SU-DHL-6 (cell line): Measurements from ENCODE around the gene RCAN2.

Experiments
- H2AFZ ChIP-seq: fragments of 200-600 bp; sonication (generic); 2 replicates; pipeline ENCODE4 v1.6.1; 2014; ENCODE audit warnings: low read depth, mild to moderate bottlenecking, moderate library complexity, mixed read lengths, antibody characterized with exemption, low read length; ENCODE audit not compliant: severe bottlenecking
- H3F3A ChIP-seq: fragments of 200-600 bp; shearing (Covaris generic); 2 replicates; pipeline ENCODE4 v1.6.0; 2016; ENCODE audit warnings: antibody characterized with exemption, mild to moderate bottlenecking; ENCODE audit not compliant: insufficient read depth
- H3K27ac ChIP-seq: fragments of 200-600 bp; sonication (generic); 2 replicates; pipeline ENCODE4 v1.5.1; 2016; ENCODE audit warnings: low read depth, mild to moderate bottlenecking, low read length, moderate library complexity, mixed read lengths
- H3K27me3 ChIP-seq: fragments of 200-600 bp; sonication (generic), shearing (Covaris generic); 2 replicates; pipeline ENCODE4 v1.6.0; 2014; ENCODE audit warnings: mild to moderate bottlenecking, low read length
- H3K36me3 ChIP-seq: fragments of 200-600 bp; sonication (generic); 2 replicates; pipeline ENCODE4 v1.6.1; 2014; ENCODE audit warnings: mild to moderate bottlenecking, low read length, mixed read lengths
- H3K4me2 ChIP-seq: fragments of 300-600, 200-600 bp; shearing (Covaris generic), sonication (generic); 2 replicates; pipeline ENCODE4 v1.6.0; 2014; ENCODE audit warnings: low read length, low read depth, mild to moderate bottlenecking; ENCODE audit not compliant: poor library complexity, severe bottlenecking
- H3K4me3 ChIP-seq: fragments of 200-600 bp; sonication (generic); 2 replicates; pipeline ENCODE4 v1.5.1; 2014; ENCODE audit warnings: antibody characterized with exemption, low read length, mild to moderate bottlenecking, mixed read lengths; ENCODE audit not compliant: insufficient read depth, poor library complexity, severe bottlenecking
- H3K79me2 ChIP-seq: fragments of 200-600 bp; sonication (generic); 2 replicates; pipeline ENCODE4 v1.6.1; 2014; ENCODE audit warnings: mild to moderate bottlenecking, low read length, moderate library complexity; ENCODE audit not compliant: insufficient read depth
- H3K9ac ChIP-seq: fragments of 200-600 bp; sonication (generic); 2 replicates; pipeline ENCODE4 v1.7.0; 2014; ENCODE audit warnings: mild to moderate bottlenecking, low read length
- H3K9me2 ChIP-seq: fragments of 200-600 bp; sonication (generic); replicated peaks from 2 replicates; pipeline ENCODE4 v1.6.1; 2014; ENCODE audit warnings: low read length; ENCODE audit not compliant: insufficient read depth
- H3K9me3 ChIP-seq: fragments of 200-600 bp; sonication (generic); 2 replicates; pipeline ENCODE4 v1.6.1; 2014; ENCODE audit warnings: low read length, mixed read lengths; ENCODE audit not compliant: insufficient read depth
- H4K20me1 ChIP-seq: fragments of 200-600 bp; sonication (generic); 2 replicates; pipeline ENCODE4 v1.6.1; 2014; ENCODE audit warnings: low read depth, mild to moderate bottlenecking, antibody characterized with exemption, low read length, moderate library complexity, mixed read lengths
- EZH2phosphoT487 ChIP-seq: fragments of 200-600 bp; sonication (generic), shearing (Covaris generic); conservative IDR thresholded peaks from 2 replicates; pipeline ENCODE4 v1.6.1; 2018; ENCODE audit warnings: mild to moderate bottlenecking, antibody characterized with exemption, low read length, moderate library complexity, mixed read lengths
- TF ChIP-seq, protein P1 (sequence below): fragments of 200-600 bp; sonication (generic); IDR thresholded peaks from one replicate; pipeline ENCODE4 v1.5.1; 2017; ENCODE audit warnings: antibody characterized with exemption, mild to moderate bottlenecking, low read length, moderate library complexity; ENCODE audit not compliant: insufficient read depth, poor library complexity, severe bottlenecking

Gene RCAN2

DNA sequence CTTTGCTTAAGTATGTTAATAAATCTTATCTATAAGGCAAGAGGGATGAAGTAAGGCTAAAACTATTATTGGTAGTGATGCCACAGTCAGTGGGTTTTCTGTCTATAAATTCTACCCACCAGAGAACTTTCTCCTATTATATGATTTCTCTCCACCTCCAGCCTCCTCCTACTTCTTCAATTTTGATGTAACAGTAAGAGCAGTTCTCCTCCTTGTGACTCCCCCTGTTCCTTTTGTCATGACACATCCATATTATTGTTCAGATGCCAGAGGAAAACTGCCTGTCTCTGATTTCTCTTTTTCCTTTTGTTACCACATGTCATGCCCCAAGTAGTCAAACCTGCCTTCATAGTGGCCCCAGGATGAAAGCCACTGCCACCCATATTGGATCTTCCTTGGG lies 9.1 kb upstream of the RCAN2 start:
- H3K4me2 ChIP-seq: no peak overlapping the region
- no peak overlapping the region for H3K27ac ChIP-seq
- H3K79me2 ChIP-seq: no peaks in the 10 kb centered on the region
- no peaks in the 10 kb centered on the region for H3K36me3 ChIP-seq
- H3K9me3 ChIP-seq: no peaks in the 10 kb centered on the region
- H4K20me1 ChIP-seq: no peaks in the 10 kb centered on the region
- H2AFZ ChIP-seq: no peak overlapping the region
- H3K27me3 ChIP-seq: no peaks in the 10 kb centered on the region
- H3F3A ChIP-seq: no peaks in the 10 kb centered on the region
- TF ChIP-seq EZH2phosphoT487: no peak
- TF ChIP-seq, protein P1, sequence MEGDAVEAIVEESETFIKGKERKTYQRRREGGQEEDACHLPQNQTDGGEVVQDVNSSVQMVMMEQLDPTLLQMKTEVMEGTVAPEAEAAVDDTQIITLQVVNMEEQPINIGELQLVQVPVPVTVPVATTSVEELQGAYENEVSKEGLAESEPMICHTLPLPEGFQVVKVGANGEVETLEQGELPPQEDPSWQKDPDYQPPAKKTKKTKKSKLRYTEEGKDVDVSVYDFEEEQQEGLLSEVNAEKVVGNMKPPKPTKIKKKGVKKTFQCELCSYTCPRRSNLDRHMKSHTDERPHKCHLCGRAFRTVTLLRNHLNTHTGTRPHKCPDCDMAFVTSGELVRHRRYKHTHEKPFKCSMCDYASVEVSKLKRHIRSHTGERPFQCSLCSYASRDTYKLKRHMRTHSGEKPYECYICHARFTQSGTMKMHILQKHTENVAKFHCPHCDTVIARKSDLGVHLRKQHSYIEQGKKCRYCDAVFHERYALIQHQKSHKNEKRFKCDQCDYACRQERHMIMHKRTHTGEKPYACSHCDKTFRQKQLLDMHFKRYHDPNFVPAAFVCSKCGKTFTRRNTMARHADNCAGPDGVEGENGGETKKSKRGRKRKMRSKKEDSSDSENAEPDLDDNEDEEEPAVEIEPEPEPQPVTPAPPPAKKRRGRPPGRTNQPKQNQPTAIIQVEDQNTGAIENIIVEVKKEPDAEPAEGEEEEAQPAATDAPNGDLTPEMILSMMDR: no peak
- no peak overlapping the region for H3K9ac ChIP-seq
- no peaks in the 10 kb centered on the region for H3K9me2 ChIP-seq
- H3K4me3 ChIP-seq: no peak overlapping the region

DNA sequence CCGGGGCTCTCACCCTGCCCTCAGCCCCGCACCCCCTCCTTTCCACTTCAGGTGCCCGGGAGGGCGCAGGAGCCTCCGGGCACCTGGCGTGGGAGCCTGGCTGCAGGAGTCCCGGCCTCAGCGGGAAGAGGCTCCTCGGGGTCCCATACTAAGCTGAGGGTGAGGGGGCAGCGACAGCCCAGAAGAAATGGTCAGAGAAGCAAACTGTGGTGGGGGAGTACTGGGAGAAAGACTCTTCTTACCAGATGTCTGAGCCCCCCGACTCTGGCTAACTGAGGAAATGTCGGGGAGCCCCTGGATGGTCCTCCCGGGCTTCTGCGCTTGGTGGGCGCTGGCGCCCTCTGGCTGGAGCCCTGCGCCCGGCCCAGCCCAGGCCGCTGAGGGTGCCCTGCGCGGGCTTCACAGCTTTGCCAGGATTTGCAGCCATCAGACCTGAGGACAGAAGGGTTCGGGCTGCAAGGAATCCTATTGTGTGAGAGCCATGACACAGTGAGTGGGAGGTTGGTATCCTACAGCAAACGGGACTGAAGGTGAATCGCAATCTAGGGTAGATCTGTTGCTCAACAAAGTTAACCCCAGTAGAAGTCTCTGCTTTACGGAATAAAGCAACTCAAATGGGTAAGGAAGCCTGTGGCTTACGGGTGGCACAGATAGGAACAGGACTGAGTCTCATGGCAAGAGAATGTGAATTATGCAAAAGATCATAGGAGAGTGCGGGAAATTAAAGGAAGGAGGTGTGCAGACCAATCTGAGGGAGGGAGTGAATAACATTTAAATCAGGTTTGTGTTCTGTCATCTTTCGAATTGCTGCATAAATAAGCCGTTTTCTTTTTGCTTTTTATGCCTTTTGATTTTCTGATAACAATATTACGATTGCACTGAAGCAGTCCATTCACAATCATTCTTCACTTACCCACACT lies 639 bp upstream of the RCAN2 start:
- 0 out of 2 replicates have a peak, but pooled peaks have one; percentile 75 for TF ChIP-seq EZH2phosphoT487
- TF ChIP-seq, protein P1: peak; percentile 99
- H3K79me2 ChIP-seq: no peaks in the 10 kb centered on the region
- no peaks in the 10 kb centered on the region for H3F3A ChIP-seq
- H4K20me1 ChIP-seq: no peaks in the 10 kb centered on the region
- H3K36me3 ChIP-seq: no peaks in the 10 kb centered on the region
- H3K4me3 ChIP-seq: peak overlapping the region; percentile 86
- H3K4me2 ChIP-seq: peak overlapping the region; percentile 74
- no peaks in the 10 kb centered on the region for H3K9me2 ChIP-seq
- H3K9me3 ChIP-seq: no peaks in the 10 kb centered on the region
- peak overlapping the region; percentile 73 for H3K9ac ChIP-seq
- no peaks in the 10 kb centered on the region for H3K27me3 ChIP-seq
- peak overlapping the region; percentile 100 for H2AFZ ChIP-seq
- no peak overlapping the region for H3K27ac ChIP-seq

DNA sequence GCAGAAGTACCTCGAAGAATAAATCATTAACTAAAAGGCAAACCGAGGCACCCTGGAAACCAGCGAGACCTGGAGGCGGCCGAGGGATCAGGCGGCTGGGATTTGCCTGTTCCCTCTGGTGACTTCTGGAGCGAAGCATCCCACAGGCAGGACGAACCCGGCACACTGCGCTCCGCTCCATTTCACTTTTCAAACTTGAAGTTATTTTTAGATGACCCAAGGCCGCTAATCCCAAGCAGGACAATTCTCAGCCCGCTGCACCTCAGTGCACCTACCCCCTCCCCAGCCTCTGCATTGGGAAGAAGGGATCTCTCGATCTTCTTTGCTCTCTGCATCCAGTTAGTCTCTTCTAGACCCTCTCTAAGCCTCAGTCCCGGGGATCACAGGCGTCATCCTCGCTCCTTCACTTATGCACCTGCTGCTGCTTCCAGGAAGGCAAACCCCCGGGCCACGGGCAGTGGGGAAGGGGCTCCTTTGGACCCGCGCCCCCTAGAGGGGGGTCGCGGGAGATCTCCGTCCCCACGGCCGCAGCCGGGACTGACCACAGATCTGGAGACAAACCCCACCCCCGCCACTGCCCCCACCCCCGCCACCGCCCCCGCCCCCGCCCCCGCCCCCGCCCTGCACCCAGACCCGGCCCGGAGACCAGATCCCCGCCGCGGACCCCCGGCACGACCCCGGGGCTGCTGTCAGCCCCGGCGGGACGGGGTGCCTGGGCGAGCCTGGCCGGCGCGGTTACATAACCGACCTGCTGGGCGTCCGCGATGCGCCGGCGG lies 636 bp downstream of the RCAN2 start:
- Histone ChIP-seq H3K9ac (peak overlapping the region; percentile 73; the same call in 1 of the 2 replicates), H3K4me2 (peak overlapping the region; percentile 74), H3K27ac (no peak overlapping the region), H3K4me3 (peak overlapping the region; percentile 86), H3F3A (no peaks in the 10 kb centered on the region), H3K27me3 (no peaks in the 10 kb centered on the region), H3K36me3 (no peaks in the 10 kb centered on the region), H3K9me2 (no peaks in the 10 kb centered on the region), H3K9me3 (no peaks in the 10 kb centered on the region), H4K20me1 (no peaks in the 10 kb centered on the region), H2AFZ (no peak overlapping the region), H3K79me2 (no peaks in the 10 kb centered on the region)
- TF ChIP-seq, protein P1: peak; percentile 45
- no peak for TF ChIP-seq EZH2phosphoT487
